HepG2 (cell line): ENCODE data around the gene BPIFB2. TPM values are rescaled to one million over a fixed set of nuclear protein-coding genes. Genes with fewer than 3 reads are reported as not detected.
A peak's percentile ranks its signal among the peaks of the same experiment; 100 is the strongest.

Experiments
- CCDC6 ChIP-seq: sonication (generic); formaldehyde crosslinking; IDR thresholded peaks from 2 replicates; pipeline ENCODE4 v1.8.1; 2022; ENCODE audit warnings: mild to moderate bottlenecking, missing genetic modification reagents, moderate library complexity
- DMAP1 ChIP-seq: IDR thresholded peaks from 2 replicates; pipeline ENCODE4 v1.6.1; 2016
- FOXK2 ChIP-seq: fragments of 450-650 bp; IDR thresholded peaks from 2 replicates; pipeline ENCODE4 v1.6.1; 2016
- FOXP1 ChIP-seq, 2 experiments: fragments of 450-650 bp in 1 of 2; IDR thresholded peaks; 2 replicates each; pipeline ENCODE4 v1.6.1; 2017 to 2018; ENCODE audit warnings: antibody characterized with exemption in 1 of 2
- HNRNPL ChIP-seq: fragments of 200-400 bp; formaldehyde crosslinking; IDR thresholded peaks from 2 replicates; pipeline ENCODE4 v1.6.1; 2017; ENCODE audit warnings: mild to moderate bottlenecking, low read depth, low read length
- JUND ChIP-seq: sonication (generic); formaldehyde crosslinking; IDR thresholded peaks from 2 replicates; pipeline ENCODE4 v1.8.0; 2022; ENCODE audit warnings: mild to moderate bottlenecking, missing genetic modification reagents
- KDM2A ChIP-seq: sonication (generic); formaldehyde crosslinking; IDR thresholded peaks from 2 replicates; pipeline ENCODE4 v1.4.0; 2020; ENCODE audit warnings: low read depth, missing genetic modification reagents, borderline replicate concordance
- SATB2 ChIP-seq: sonication (generic); formaldehyde crosslinking; IDR thresholded peaks from 2 replicates; pipeline ENCODE4 v1.5.0; 2020; ENCODE audit warnings: missing genetic modification reagents
- SMYD3 ChIP-seq: sonication (generic); formaldehyde crosslinking; IDR thresholded peaks from 2 replicates; pipeline ENCODE4 v1.8.1; 2023; ENCODE audit warnings: mild to moderate bottlenecking, missing genetic modification reagents
- SOX13 ChIP-seq, 3 experiments: fragments of 450-650 bp in 1 of 3; sonication (generic) in 1 of 3; formaldehyde crosslinking in 1 of 3; IDR thresholded peaks in 2 of 3; conservative IDR thresholded peaks in 1 of 3; 2 replicates each; pipeline versions ENCODE4 v1.5.0 to v1.6.1; 2016 to 2020; ENCODE audit warnings: antibody characterized with exemption in 1 of 3, mild to moderate bottlenecking in 1 of 3, missing compliant biosample characterization in 1 of 3, missing genetic modification reagents in 1 of 3, moderate library complexity in 1 of 3
- SOX6 ChIP-seq, 2 experiments: fragments of 450-650 bp in 1 of 2; sonication (generic) in 1 of 2; formaldehyde crosslinking in 1 of 2; IDR thresholded peaks; 2 replicates each; pipeline versions ENCODE4 v1.4.0 to v1.6.1; 2017 to 2020; ENCODE audit warnings: antibody characterized with exemption in 1 of 2, mild to moderate bottlenecking in 1 of 2, missing genetic modification reagents in 1 of 2
- ZMAT5 ChIP-seq: sonication (generic); formaldehyde crosslinking; IDR thresholded peaks from 2 replicates; pipeline ENCODE4 v1.5.0; 2020; ENCODE audit warnings: mild to moderate bottlenecking, low read depth, missing genetic modification reagents, borderline replicate concordance
- ZNF101 ChIP-seq: sonication (generic); formaldehyde crosslinking; IDR thresholded peaks from 2 replicates; pipeline ENCODE4 v1.4.0; 2020; ENCODE audit warnings: mild to moderate bottlenecking, low read depth, missing genetic modification reagents, borderline replicate concordance
- ZNF263 ChIP-seq: sonication (generic); formaldehyde crosslinking; IDR thresholded peaks from 2 replicates; pipeline ENCODE4 v1.4.0; 2020; ENCODE audit warnings: missing genetic modification reagents
- ZNF329 ChIP-seq: sonication (generic); formaldehyde crosslinking; IDR thresholded peaks from 2 replicates; pipeline ENCODE4 v1.9.0; 2021; ENCODE audit warnings: low read depth, mild to moderate bottlenecking, missing genetic modification reagents
- ZNF34 ChIP-seq: sonication (generic); formaldehyde crosslinking; IDR thresholded peaks from 2 replicates; pipeline ENCODE4 v1.4.0; 2020; ENCODE audit warnings: mild to moderate bottlenecking, missing genetic modification reagents, borderline replicate concordance
- ZNF354B ChIP-seq: sonication (generic); formaldehyde crosslinking; IDR thresholded peaks from 2 replicates; pipeline ENCODE4 v1.8.0; 2022; ENCODE audit warnings: mild to moderate bottlenecking, missing genetic modification reagents
- ZNF431 ChIP-seq: sonication (generic); formaldehyde crosslinking; IDR thresholded peaks from 2 replicates; pipeline ENCODE4 v1.9.0; 2022; ENCODE audit warnings: missing genetic modification reagents, low read depth, mild to moderate bottlenecking, borderline replicate concordance
- ZNF547 ChIP-seq: sonication (generic); formaldehyde crosslinking; IDR thresholded peaks from 2 replicates; pipeline ENCODE4 v1.5.1; 2020; ENCODE audit warnings: mild to moderate bottlenecking, missing genetic modification reagents
- ZNF749 ChIP-seq: sonication (generic); formaldehyde crosslinking; IDR thresholded peaks from 2 replicates; pipeline ENCODE4 v1.8.0; 2022; ENCODE audit warnings: mild to moderate bottlenecking, missing genetic modification reagents, moderate library complexity, borderline replicate concordance
- polyA plus RNA-seq, 8 experiments: library from polyadenylated mRNA; depleted of rRNA in 3 of 8; stranded (reverse) in 7 of 8; unstranded in 1 of 8; fragments of >200 nt; fragmentation: Illumina TruSeq in 4 of 8; extraction: Trizol in 4 of 8; gene quantifications; 2 replicates each; pipeline versions ENCODE4 v1.2.1 to v1.2.3, GENCODE V29; 2011 to 2016; ENCODE audit warnings: low read depth in 4 of 8, missing spikeins in 1 of 8, mixed read lengths in 1 of 8; ENCODE audit not compliant: insufficient read depth in 1 of 8
- total RNA-seq, 5 experiments: library from RNA; depleted of rRNA; stranded (reverse); fragments of >200 nt; fragmentation: Illumina TruSeq; extraction: Trizol; gene quantifications; 2 replicates each; pipeline ENCODE4 v1.2.3, GENCODE V29; 2016; ENCODE audit warnings: low read depth in 1 of 5
- TF ChIP-seq, protein P1 (sequence below): sonication (generic); formaldehyde crosslinking; IDR thresholded peaks from 2 replicates; pipeline ENCODE4 v1.5.0; 2020; ENCODE audit warnings: mild to moderate bottlenecking, missing genetic modification reagents
- TF ChIP-seq, protein P2 (sequence below): fragments of 450-650 bp; IDR thresholded peaks from 2 replicates; pipeline ENCODE4 v1.6.1; 2017
- TF ChIP-seq, protein P3 (sequence below): sonication (generic); formaldehyde crosslinking; IDR thresholded peaks from 2 replicates; pipeline ENCODE4 v1.4.0; 2020; ENCODE audit warnings: missing genetic modification reagents, low read depth, mild to moderate bottlenecking, borderline replicate concordance
- TF ChIP-seq, protein P4 (sequence below): sonication (generic); formaldehyde crosslinking; IDR thresholded peaks from 2 replicates; pipeline ENCODE4 v1.8.0; 2022; ENCODE audit warnings: mild to moderate bottlenecking, missing genetic modification reagents, moderate library complexity

BPIFB2 gene
- total and polyA plus RNA-seq, 2 of the 13 experiments (the other 11 are each of a cell fraction or from before 2014, with no cell fraction given), result 54.5 to 902 TPM

GRCh38 chr20:33024609-33025317 is 17.3 kb downstream of the BPIFB2 start (continued):
- peak; percentile 34; the same call in 1 of the 2 replicates for TF ChIP-seq KDM2A (CRISPR knock-in tag)
- TF ChIP-seq ZNF329 (CRISPR knock-in tag), result no peak
- TF ChIP-seq FOXK2, result peak; percentile 32; the same call in 1 of the 2 replicates
- TF ChIP-seq, protein P1, sequence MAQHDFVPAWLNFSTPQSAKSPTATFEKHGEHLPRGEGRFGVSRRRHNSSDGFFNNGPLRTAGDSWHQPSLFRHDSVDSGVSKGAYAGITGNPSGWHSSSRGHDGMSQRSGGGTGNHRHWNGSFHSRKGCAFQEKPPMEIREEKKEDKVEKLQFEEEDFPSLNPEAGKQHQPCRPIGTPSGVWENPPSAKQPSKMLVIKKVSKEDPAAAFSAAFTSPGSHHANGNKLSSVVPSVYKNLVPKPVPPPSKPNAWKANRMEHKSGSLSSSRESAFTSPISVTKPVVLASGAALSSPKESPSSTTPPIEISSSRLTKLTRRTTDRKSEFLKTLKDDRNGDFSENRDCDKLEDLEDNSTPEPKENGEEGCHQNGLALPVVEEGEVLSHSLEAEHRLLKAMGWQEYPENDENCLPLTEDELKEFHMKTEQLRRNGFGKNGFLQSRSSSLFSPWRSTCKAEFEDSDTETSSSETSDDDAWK (CRISPR knock-in tag), result no peak
- TF ChIP-seq ZNF431 (CRISPR knock-in tag), result 0 out of 2 replicates have a peak, but pooled peaks have one; percentile 25
- TF ChIP-seq, protein P2, sequence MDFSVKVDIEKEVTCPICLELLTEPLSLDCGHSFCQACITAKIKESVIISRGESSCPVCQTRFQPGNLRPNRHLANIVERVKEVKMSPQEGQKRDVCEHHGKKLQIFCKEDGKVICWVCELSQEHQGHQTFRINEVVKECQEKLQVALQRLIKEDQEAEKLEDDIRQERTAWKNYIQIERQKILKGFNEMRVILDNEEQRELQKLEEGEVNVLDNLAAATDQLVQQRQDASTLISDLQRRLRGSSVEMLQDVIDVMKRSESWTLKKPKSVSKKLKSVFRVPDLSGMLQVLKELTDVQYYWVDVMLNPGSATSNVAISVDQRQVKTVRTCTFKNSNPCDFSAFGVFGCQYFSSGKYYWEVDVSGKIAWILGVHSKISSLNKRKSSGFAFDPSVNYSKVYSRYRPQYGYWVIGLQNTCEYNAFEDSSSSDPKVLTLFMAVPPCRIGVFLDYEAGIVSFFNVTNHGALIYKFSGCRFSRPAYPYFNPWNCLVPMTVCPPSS, result peak; percentile 22; the same call in 1 of the 2 replicates
- TF ChIP-seq, protein P3, sequence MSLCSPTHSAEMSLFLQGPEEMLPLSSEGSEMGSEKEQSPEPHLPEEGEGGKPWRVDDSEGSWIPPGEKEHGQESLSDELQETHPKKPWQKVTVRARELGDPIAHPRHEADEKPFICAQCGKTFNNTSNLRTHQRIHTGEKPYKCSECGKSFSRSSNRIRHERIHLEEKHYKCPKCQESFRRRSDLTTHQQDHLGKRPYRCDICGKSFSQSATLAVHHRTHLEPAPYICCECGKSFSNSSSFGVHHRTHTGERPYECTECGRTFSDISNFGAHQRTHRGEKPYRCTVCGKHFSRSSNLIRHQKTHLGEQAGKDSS (CRISPR knock-in tag), result 0 out of 2 replicates have a peak, but pooled peaks have one; percentile 35
- TF ChIP-seq SOX6 (IDR thresholded peaks at IDR 0.05), result no peak
- TF ChIP-seq SOX6 (CRISPR knock-in tag; IDR thresholded peaks at IDR 0.05), result 0 out of 2 replicates have a peak, but pooled peaks have one; percentile 9
- no peak for TF ChIP-seq DMAP1 (CRISPR knock-in tag)
- no peak for TF ChIP-seq ZNF749 (CRISPR knock-in tag)
- TF ChIP-seq, protein P4, sequence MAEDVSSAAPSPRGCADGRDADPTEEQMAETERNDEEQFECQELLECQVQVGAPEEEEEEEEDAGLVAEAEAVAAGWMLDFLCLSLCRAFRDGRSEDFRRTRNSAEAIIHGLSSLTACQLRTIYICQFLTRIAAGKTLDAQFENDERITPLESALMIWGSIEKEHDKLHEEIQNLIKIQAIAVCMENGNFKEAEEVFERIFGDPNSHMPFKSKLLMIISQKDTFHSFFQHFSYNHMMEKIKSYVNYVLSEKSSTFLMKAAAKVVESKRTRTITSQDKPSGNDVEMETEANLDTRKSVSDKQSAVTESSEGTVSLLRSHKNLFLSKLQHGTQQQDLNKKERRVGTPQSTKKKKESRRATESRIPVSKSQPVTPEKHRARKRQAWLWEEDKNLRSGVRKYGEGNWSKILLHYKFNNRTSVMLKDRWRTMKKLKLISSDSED (CRISPR knock-in tag), result no peak
- peak; percentile 16; the same call in 1 of the 2 replicates for TF ChIP-seq SOX13 (IDR thresholded peaks at IDR 0.05)
- TF ChIP-seq SOX13 (CRISPR knock-in tag; conservative IDR thresholded peaks at IDR 0.05 in 1 of 2, IDR thresholded peaks at IDR 0.05 in 1 of 2), result no peak
- TF ChIP-seq ZNF34 (CRISPR knock-in tag), result no peak
- 0 out of 2 replicates have a peak, but pooled peaks have one; percentile 39 for TF ChIP-seq HNRNPL
- TF ChIP-seq CCDC6 (CRISPR knock-in tag), result peak; percentile 66; the same call in 1 of the 2 replicates
- TF ChIP-seq ZMAT5 (CRISPR knock-in tag), result no peak
- 0 out of 2 replicates have a peak, but pooled peaks have one; percentile 75 for TF ChIP-seq SMYD3
- TF ChIP-seq ZNF354B, result peak; percentile 75; the same call in 1 of the 2 replicates
- no peak for TF ChIP-seq ZNF101 (CRISPR knock-in tag)
- peak; percentile 42; the same call in 1 of the 2 replicates for TF ChIP-seq FOXP1 (IDR thresholded peaks at IDR 0.05)
- TF ChIP-seq FOXP1 (CRISPR knock-in tag; IDR thresholded peaks at IDR 0.05), result no peak
- no peak for TF ChIP-seq JUND (CRISPR knock-in tag)
- no peak for TF ChIP-seq ZNF547
- TF ChIP-seq ZNF263 (CRISPR knock-in tag), result no peak
- 0 out of 2 replicates have a peak, but pooled peaks have one; percentile 68 for TF ChIP-seq SATB2 (CRISPR knock-in tag)
